GM23338 (cell line): ENCODE measurements around the gene CCDC82. TPM values are rescaled to one million over a fixed set of nuclear protein-coding genes. Genes with fewer than 3 reads are reported as not detected.

Experiments used
- ATAC-seq: fragments of 200-7000 bp; cut with Tn5 transposase; 3 replicates; pipeline ENCODE4 v1.9.1; 2020
- DNase-seq: peaks from one replicate; pipeline ENCODE4 v3.0.0-alpha.2; 2015; ENCODE audit warnings: low spot score
- H2AFZ ChIP-seq: fragments of 200-600 bp; sonication (generic); 2 replicates; pipeline ENCODE4 v1.8.0; 2016; ENCODE audit warnings: antibody characterized with exemption, mild to moderate bottlenecking, moderate library complexity
- H3F3A ChIP-seq: fragments of 200-600 bp; sonication (generic); replicated peaks from 2 replicates; pipeline ENCODE4 v1.8.0; 2017; ENCODE audit warnings: antibody characterized with exemption, mixed run types, low read depth
- H3K27ac ChIP-seq: fragments of 200-600 bp; sonication (generic); 2 replicates; pipeline ENCODE4 v1.6.1; 2016; ENCODE audit warnings: low read depth
- H3K27me3 ChIP-seq: fragments of 200-600 bp; sonication (generic); 2 replicates; pipeline ENCODE4 v1.8.0; 2016; ENCODE audit warnings: mild to moderate bottlenecking, mixed run types, moderate library complexity; ENCODE audit not compliant: insufficient read depth
- H3K36me3 ChIP-seq: fragments of 200-600 bp; sonication (generic); 2 replicates; pipeline ENCODE4 v1.8.0; 2016; ENCODE audit warnings: mild to moderate bottlenecking; ENCODE audit not compliant: insufficient read depth
- H3K4me1 ChIP-seq: fragments of 200-600 bp; sonication (generic); 2 replicates; pipeline ENCODE4 v1.8.0; 2016; ENCODE audit warnings: mild to moderate bottlenecking, moderate library complexity; ENCODE audit not compliant: insufficient read depth
- H3K4me2 ChIP-seq: fragments of 200-600 bp; sonication (generic); 2 replicates; pipeline ENCODE4 v1.7.1; 2017; ENCODE audit warnings: mixed run types
- H3K4me3 ChIP-seq: fragments of 200-600 bp; sonication (generic); 2 replicates; pipeline ENCODE4 v1.6.1; 2016; ENCODE audit warnings: mixed run types
- H3K79me2 ChIP-seq: fragments of 200-600 bp; sonication (generic); replicated peaks from 2 replicates; pipeline ENCODE4 v1.8.0; 2017; ENCODE audit warnings: mild to moderate bottlenecking; ENCODE audit not compliant: insufficient read depth
- H3K9me2 ChIP-seq: fragments of 200-600 bp; sonication (generic); 2 replicates; pipeline ENCODE4 v1.8.0; 2017; ENCODE audit not compliant: insufficient read depth
- H4K20me1 ChIP-seq: fragments of 200-600 bp; sonication (generic); replicated peaks from 2 replicates; pipeline ENCODE4 v1.8.0; 2017; ENCODE audit warnings: mild to moderate bottlenecking; ENCODE audit not compliant: insufficient read depth
- H3K27ac Mint-ChIP-seq: 2 replicates; pipeline ENCODE4 v1.8.0; 2020; ENCODE audit warnings: inconsistent platforms, mild to moderate bottlenecking, moderate library complexity, mixed read lengths
- H3K27me3 Mint-ChIP-seq: 3 replicates; pipeline ENCODE4 v1.8.0; 2022; ENCODE audit warnings: low read depth, mild to moderate bottlenecking, moderate library complexity, mixed read lengths, inconsistent platforms; ENCODE audit not compliant: insufficient read depth, poor library complexity
- H3K36me3 Mint-ChIP-seq: 3 replicates; pipeline ENCODE4 v1.8.0; 2021; ENCODE audit warnings: low read depth, mild to moderate bottlenecking, inconsistent platforms, moderate library complexity, mixed read lengths
- H3K4me1 Mint-ChIP-seq: 3 replicates; pipeline ENCODE4 v1.8.0; 2020; ENCODE audit warnings: mild to moderate bottlenecking, inconsistent platforms, mixed read lengths
- H3K4me3 Mint-ChIP-seq: 3 replicates; pipeline ENCODE4 v1.8.0; 2021; ENCODE audit warnings: moderate library complexity, mild to moderate bottlenecking, inconsistent platforms, mixed read lengths
- H3K9me3 Mint-ChIP-seq: 3 replicates; pipeline ENCODE4 v1.8.0; 2020; ENCODE audit warnings: moderate library complexity, mild to moderate bottlenecking, inconsistent platforms, mixed read lengths
- CREB1 ChIP-seq: fragments of 250-450 bp; sonication (Bioruptor Pico); IDR thresholded peaks from 2 replicates; pipeline ENCODE4 v1.5.0; 2020; ENCODE audit warnings: low read depth, mild to moderate bottlenecking, moderate library complexity
- CTCF ChIP-seq, 2 experiments: fragments of 200-600 bp in 1 of 2; sonication (generic) in 1 of 2; conservative IDR thresholded peaks; 2 replicates each; pipeline versions ENCODE4 v1.5.1 to v1.6.1; 2016 to 2017; ENCODE audit warnings: antibody characterized with exemption in 2 of 2, low read depth in 2 of 2, mild to moderate bottlenecking in 2 of 2, moderate library complexity in 1 of 2
- ETS1 ChIP-seq: IDR thresholded peaks from 2 replicates; pipeline ENCODE4 v1.6.1; 2016; ENCODE audit warnings: antibody characterized with exemption
- EZH2 ChIP-seq: fragments of 200-600 bp; sonication (generic); IDR thresholded peaks from one replicate; pipeline ENCODE4 v1.8.0; 2017; ENCODE audit warnings: antibody characterized with exemption, mild to moderate bottlenecking, low read depth; ENCODE audit not compliant: unreplicated experiment
- EZH2phosphoT487 ChIP-seq: fragments of 200-600 bp; sonication (generic); IDR thresholded peaks from one replicate; pipeline ENCODE4 v1.8.1; 2018; ENCODE audit warnings: antibody characterized with exemption; ENCODE audit not compliant: unreplicated experiment
- JUNB ChIP-seq: IDR thresholded peaks from one replicate; pipeline ENCODE4 v1.6.1; 2016; ENCODE audit warnings: antibody characterized with exemption; ENCODE audit not compliant: unreplicated experiment
- NANOG ChIP-seq: IDR thresholded peaks from 2 replicates; pipeline ENCODE4 v1.6.1; 2016; ENCODE audit warnings: antibody characterized with exemption, borderline replicate concordance
- POLR2AphosphoS5 ChIP-seq: IDR thresholded peaks from 2 replicates; pipeline ENCODE4 v1.6.1; 2016; ENCODE audit warnings: antibody characterized with exemption, low read depth
- REST ChIP-seq: IDR thresholded peaks from one replicate; pipeline ENCODE4 v1.6.1; 2018; ENCODE audit warnings: antibody characterized with exemption; ENCODE audit not compliant: unreplicated experiment
- STAT1 ChIP-seq: IDR thresholded peaks from one replicate; pipeline ENCODE4 v1.6.1; 2016; ENCODE audit warnings: antibody characterized with exemption; ENCODE audit not compliant: unreplicated experiment
- ZNF114 ChIP-seq: fragments of 250-450 bp; sonication (Bioruptor Pico); IDR thresholded peaks from 2 replicates; pipeline ENCODE4 v1.5.0; 2020; ENCODE audit warnings: mild to moderate bottlenecking, moderate library complexity
- ZNF331 ChIP-seq: fragments of 250-450 bp; sonication (Bioruptor Pico); IDR thresholded peaks from 2 replicates; pipeline ENCODE4 v1.5.0; 2020; ENCODE audit warnings: low read depth, mild to moderate bottlenecking, moderate library complexity
- ZNF462 ChIP-seq: fragments of 250-450 bp; sonication (Bioruptor Pico); IDR thresholded peaks from 2 replicates; pipeline ENCODE4 v1.5.0; 2020; ENCODE audit warnings: mild to moderate bottlenecking, moderate library complexity
- polyA plus RNA-seq: library from polyadenylated mRNA; unstranded; fragments of >200 nt; fragmentation: Nextera tagmentation; extraction: Ambion mirVana; gene quantifications from 2 replicates; pipeline ENCODE4 v1.2.1, GENCODE V29; 2016
- total RNA-seq: library from RNA; depleted of rRNA; stranded (reverse); fragments of >200 nt; shearing (Covaris generic); gene quantifications from 2 replicates; pipeline ENCODE4 v1.2.3, GENCODE V29; 2014

The CCDC82 gene
- total and polyA plus RNA-seq, 2 experiments from 2014 or later = 15.7 to 45.8 TPM

GRCh38 chr11:96358321-96358720, 31.4 kb downstream of the CCDC82 start:
- Mint-ChIP-seq H3K27me3 (no peaks in the 10 kb centered on the region), H3K4me3 (no peak overlapping the region), H3K9me3 (no peaks in the 10 kb centered on the region), H3K4me1 (peaks cover 4% of the 10 kb centered on the region; the same call in 1 of the 3 replicates), H3K27ac (no peak overlapping the region), H3K36me3 (no peaks in the 10 kb centered on the region)
- no peak for DNase-seq
- H4K20me1 ChIP-seq = no peaks in the 10 kb centered on the region
- H3K9me2 ChIP-seq = no peaks in the 10 kb centered on the region
- TF ChIP-seq ZNF462 (CRISPR knock-in tag) (no peak), STAT1 (no peak), EZH2 (no peak), JUNB (no peak), ZNF331 (no peak), EZH2phosphoT487 (no peak), ZNF114 (CRISPR knock-in tag) (no peak), POLR2AphosphoS5 (no peak), REST (no peak), NANOG (no peak), ETS1 (no peak), CREB1 (CRISPR knock-in tag) (no peak), CTCF (conservative IDR thresholded peaks at IDR 0.05; ENCODE audit: low read depth in 2 of 2) (no peak)
- no peaks in the 10 kb centered on the region for H3K27me3 ChIP-seq
- no peak overlapping the region for H3K27ac ChIP-seq
- no peaks in the 10 kb centered on the region for H3K79me2 ChIP-seq
- no peaks in the 10 kb centered on the region for H3K36me3 ChIP-seq
- H3F3A ChIP-seq = no peaks in the 10 kb centered on the region
- no peak overlapping the region for H2AFZ ChIP-seq
- ATAC-seq = no peak
- no peaks in the 10 kb centered on the region for H3K4me1 ChIP-seq
- no peak overlapping the region for H3K4me2 ChIP-seq
- no peak overlapping the region for H3K4me3 ChIP-seq
